ENCODE measurements around the gene PLEKHA8. TPM values are rescaled to one million over a fixed set of nuclear protein-coding genes. Genes with fewer than 3 reads are reported as not detected.

Gene PLEKHA8
- total and polyA plus RNA-seq, 12 donors, result 2.1 to 14.5 (median 6.3) TPM

DNA sequence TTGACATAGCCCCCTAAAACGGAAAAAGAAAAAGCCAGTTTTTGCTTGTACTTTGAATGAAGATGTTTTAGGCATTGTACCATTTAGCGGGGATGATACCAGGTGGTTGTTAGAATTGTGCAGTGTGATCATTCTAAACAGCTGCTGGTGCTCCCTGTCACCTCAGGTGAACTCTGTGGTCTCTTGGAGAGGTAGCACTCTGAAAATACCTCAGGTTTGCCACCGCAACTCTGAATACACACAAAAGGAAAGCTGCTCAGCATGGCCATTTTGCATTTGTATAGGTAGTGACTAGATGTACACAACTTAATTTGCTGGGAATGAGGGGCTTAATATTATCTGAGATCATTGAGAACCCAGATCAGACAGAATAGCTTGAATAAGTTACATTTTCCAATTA is 52.6 kb downstream of the PLEKHA8 start:
- no peaks in the 10 kb centered on the region for H3K27me3 ChIP-seq
- no peaks in the 10 kb centered on the region for H3K9me3 ChIP-seq (replicated peaks in 1 of 3)
- no peak overlapping the region for H3K4me3 ChIP-seq
- H3K36me3 ChIP-seq (replicated peaks in 1 of 2), result no peaks in the 10 kb centered on the region
- no peaks in the 10 kb centered on the region for H3K4me1 ChIP-seq (replicated peaks in 1 of 2)
- WGBS, 4 donors, result 90 to 96% (median 94%) methylated on average over 3 of the region's 3 CpGs
- DNase-seq, result no peak
- intact Hi-C loops (cut with DNase I), result no loop called here
- H3K27ac ChIP-seq, result no peak overlapping the region
- no peak for TF ChIP-seq POLR2A (IDR thresholded peaks at IDR 0.05)

DNA sequence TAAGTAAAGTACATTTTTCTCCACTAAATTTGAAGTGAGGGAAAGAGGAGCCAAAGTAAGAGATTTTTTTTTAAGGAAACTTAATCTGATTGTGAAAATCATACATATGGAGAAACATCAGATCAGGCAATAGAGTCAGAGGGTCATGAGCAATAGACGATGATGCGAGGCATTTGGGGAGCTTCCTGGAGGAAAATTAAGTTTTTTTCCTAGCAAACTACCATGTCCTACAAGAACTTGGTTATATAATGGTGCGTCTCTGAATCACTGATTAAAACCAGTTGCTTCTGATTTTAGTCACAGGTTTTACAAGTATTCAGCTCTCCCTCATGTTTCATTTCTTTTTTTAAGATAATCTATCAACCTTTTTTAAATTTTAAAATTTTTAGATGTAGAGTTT is 54.5 kb downstream of the PLEKHA8 start:
- intact Hi-C loops (cut with DNase I), result no loop called here
- Histone ChIP-seq H3K27ac (no peak overlapping the region), H3K36me3 (replicated peaks in 1 of 2) (no peaks in the 10 kb centered on the region), H3K4me1 (replicated peaks in 1 of 2) (no peaks in the 10 kb centered on the region), H3K9me3 (replicated peaks in 1 of 3) (no peaks in the 10 kb centered on the region), H3K27me3 (no peaks in the 10 kb centered on the region), H3K4me3 (no peak overlapping the region)
- no peak for DNase-seq
- 85 to 94% (median 92%) methylated on average over 3 of the region's 3 CpGs for WGBS, 4 donors
- TF ChIP-seq POLR2A (IDR thresholded peaks at IDR 0.05), result no peak
- TF ChIP-seq, protein P1, sequence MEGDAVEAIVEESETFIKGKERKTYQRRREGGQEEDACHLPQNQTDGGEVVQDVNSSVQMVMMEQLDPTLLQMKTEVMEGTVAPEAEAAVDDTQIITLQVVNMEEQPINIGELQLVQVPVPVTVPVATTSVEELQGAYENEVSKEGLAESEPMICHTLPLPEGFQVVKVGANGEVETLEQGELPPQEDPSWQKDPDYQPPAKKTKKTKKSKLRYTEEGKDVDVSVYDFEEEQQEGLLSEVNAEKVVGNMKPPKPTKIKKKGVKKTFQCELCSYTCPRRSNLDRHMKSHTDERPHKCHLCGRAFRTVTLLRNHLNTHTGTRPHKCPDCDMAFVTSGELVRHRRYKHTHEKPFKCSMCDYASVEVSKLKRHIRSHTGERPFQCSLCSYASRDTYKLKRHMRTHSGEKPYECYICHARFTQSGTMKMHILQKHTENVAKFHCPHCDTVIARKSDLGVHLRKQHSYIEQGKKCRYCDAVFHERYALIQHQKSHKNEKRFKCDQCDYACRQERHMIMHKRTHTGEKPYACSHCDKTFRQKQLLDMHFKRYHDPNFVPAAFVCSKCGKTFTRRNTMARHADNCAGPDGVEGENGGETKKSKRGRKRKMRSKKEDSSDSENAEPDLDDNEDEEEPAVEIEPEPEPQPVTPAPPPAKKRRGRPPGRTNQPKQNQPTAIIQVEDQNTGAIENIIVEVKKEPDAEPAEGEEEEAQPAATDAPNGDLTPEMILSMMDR (IDR thresholded peaks at IDR 0.05), result no peak

DNA sequence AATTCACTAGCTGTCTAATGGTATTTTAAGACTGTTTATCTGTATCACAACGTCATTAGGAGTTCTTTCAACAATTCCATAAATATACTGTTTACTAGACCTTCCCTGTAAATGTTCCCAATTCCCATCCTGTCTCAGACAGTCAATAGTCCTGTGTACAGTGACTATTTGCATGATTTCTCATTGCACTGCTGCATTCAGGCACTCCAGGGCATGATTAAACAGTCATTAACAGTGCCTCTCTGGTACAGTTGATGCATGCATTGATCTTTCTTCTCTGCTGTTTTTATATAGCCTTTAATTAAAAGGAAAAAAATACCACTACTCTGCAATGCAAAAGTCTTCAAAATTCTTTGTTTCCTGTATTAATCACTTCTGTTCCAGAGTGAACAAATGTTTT is 55.1 kb downstream of the PLEKHA8 start:
- Histone ChIP-seq H3K4me1 (replicated peaks in 1 of 2) (no peaks in the 10 kb centered on the region), H3K27ac (no peak overlapping the region), H3K27me3 (no peaks in the 10 kb centered on the region), H3K4me3 (no peak overlapping the region), H3K36me3 (replicated peaks in 1 of 2) (no peaks in the 10 kb centered on the region), H3K9me3 (replicated peaks in 1 of 3) (no peaks in the 10 kb centered on the region)
- WGBS, 4 donors, result 54 to 65% (median 56%) methylated on average over 1 of the region's 1 CpG
- no peak for TF ChIP-seq POLR2A (IDR thresholded peaks at IDR 0.05)
- TF ChIP-seq, protein P1 (IDR thresholded peaks at IDR 0.05), result no peak
- intact Hi-C loops (cut with DNase I), result no loop called here
- no peak for DNase-seq

DNA sequence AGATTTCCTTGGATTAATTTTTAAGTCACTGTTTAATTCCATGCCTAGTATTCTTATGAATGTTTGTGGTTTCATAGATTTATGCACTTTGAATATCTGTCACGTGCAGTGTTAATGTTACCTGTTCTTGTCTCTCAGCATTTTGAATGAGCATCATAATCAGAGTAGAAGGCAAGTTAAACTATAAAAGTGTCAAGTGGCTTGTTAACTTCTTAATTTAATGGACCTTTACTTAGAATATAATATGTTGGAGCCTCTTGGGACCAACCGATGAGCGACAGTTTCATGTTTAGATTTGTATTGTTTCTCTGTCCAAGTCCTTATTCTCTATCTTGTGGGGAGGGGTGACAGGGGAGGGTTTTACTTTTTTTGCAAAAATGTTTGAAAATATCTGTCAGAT is 56.0 kb downstream of the PLEKHA8 start:
- Histone ChIP-seq H3K4me3 (no peak overlapping the region), H3K27ac (no peak overlapping the region), H3K9me3 (replicated peaks in 1 of 3) (no peaks in the 10 kb centered on the region), H3K36me3 (replicated peaks in 1 of 2) (no peaks in the 10 kb centered on the region), H3K4me1 (replicated peaks in 1 of 2) (no peaks in the 10 kb centered on the region), H3K27me3 (no peaks in the 10 kb centered on the region)
- intact Hi-C loops (cut with DNase I), result no loop called here
- no peak for TF ChIP-seq POLR2A (IDR thresholded peaks at IDR 0.05)
- TF ChIP-seq, protein P1 (IDR thresholded peaks at IDR 0.05), result no peak
- no peak for DNase-seq
- WGBS, 4 donors, result 94 to 98% (median 97%) methylated on average over 3 of the region's 3 CpGs

DNA sequence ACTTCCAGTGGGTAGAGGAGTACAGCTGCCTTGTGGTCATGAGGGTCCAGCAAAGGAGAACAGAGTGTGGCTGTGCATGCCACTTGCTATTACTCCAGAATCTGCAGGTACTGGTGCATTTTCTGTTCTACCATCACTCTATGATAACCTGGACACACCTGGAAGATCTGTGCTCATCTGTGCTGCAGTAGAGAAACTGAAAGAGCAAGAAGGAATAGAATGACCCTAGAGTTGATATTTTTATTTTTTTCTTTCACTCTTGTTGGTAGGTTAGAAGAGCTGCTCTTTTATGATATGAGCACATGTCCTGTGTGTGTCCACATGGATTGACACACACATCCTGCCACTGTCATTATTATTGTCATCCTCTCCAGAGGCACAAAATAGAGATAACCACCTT is 58.3 kb downstream of the PLEKHA8 start:
- H3K36me3 ChIP-seq (replicated peaks in 1 of 2), result no peaks in the 10 kb centered on the region
- TF ChIP-seq POLR2A (IDR thresholded peaks at IDR 0.05), result no peak
- TF ChIP-seq, protein P1 (IDR thresholded peaks at IDR 0.05), result no peak
- intact Hi-C loops (cut with DNase I), result no loop called here
- H3K4me1 ChIP-seq (replicated peaks in 1 of 2), result no peaks in the 10 kb centered on the region
- no peaks in the 10 kb centered on the region for H3K9me3 ChIP-seq (replicated peaks in 1 of 3)
- no peak for DNase-seq
- no peak overlapping the region for H3K4me3 ChIP-seq
- no peaks in the 10 kb centered on the region for H3K27me3 ChIP-seq
- no peak overlapping the region for H3K27ac ChIP-seq

Data from adrenal gland (tissue), 12 donors.